HG03575 (cell line): Measurements from ENCODE around the gene MORF4L1.
"Not testable (repeated sequence)": the region's sequence is repeated elsewhere in the genome, so short reads cannot be mapped to it uniquely, and the experiment has no call there.

Experiments
- ATAC-seq: cut with Tn5 transposase; IDR thresholded peaks from one replicate; pipeline ENCODE4 v1.9.1; 2021; ENCODE audit not compliant: unreplicated experiment, insufficient number of reproducible peaks, low FRiP score; ENCODE audit errors: extremely low read depth

MORF4L1 gene

GRCh38 chr15:78893538-78893937 lies 20.8 kb downstream of the MORF4L1 start:
- no peak for ATAC-seq

DNA sequence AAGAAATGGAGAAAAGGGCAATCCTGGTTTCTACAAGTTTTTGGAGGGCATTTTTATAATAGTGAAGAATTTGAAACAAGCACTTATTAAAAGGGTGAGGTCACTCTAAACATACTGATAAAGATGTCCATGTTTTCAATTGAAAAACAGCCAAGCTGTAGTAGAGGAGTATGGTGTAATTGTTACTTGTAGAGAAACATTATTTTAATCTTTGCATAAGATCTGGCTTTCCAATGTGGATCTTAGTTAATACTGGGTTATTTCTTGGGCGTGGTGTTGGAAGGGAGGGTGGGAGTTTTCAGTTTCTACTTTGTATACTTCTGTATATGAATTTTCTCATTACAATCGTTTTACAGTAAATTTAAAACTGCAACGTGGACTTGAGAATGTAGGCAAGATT lies 22.8 kb downstream of the MORF4L1 start:
- no peak for ATAC-seq

DNA sequence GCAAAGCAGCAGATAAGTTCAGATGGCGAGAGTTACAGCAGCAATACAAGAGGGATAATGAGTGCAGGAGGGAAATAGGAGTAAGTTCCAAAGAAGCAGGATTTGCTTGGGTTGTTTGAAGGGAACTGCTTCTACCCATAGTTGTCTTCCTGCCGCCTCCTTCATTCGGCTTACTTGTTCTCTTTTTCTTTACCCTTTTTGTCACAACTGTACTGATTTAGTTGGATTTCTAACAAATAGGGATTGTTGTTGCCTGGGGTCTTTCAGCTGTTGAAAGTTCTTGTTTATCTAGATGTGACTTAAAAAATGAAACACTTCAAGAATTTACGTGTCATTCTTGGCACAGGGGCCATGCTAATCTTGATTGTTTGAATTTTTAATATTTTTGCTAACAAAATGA lies 25.9 kb downstream of the MORF4L1 start:
- ATAC-seq: no peak

- not testable (repeated sequence) for ATAC-seq
These were observed 28.3 kb downstream of the MORF4L1 start for GRCh38 chr15:78900819-78901533.

DNA sequence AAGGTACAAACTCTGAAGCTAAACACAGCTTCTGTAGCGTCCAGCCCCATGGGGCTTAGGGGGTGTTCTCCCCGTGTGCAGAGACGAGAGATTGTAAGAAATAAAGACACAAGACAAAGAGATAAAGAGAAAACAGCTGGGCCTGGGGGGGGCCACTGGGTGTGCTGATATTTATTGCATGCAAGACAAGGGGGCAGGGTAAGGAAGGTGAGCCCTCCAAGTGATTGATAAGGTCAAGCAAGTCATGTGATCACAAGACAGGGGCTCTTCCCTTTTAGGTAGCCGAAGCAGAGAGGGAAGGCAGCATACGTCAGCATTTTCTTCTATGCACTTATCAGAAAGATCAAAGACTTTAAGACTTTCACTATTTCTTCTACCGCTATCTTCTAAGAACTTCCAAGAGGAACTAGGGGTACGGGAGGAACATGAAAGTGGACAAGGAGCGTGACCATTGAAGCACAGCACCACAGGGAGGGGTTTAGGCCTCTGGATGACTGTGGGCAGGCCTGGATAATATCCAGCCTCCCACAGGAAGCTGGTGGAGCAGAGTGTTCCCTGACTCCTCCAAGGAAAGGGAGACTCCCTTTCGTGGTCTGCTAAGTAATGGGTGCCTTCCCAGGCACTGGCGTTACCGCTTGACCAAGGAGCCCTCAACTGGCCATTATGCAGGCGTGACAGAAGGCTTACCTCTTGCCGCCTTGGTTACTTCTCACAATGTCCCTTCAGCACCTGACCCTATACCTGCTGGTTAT lies 29.8 kb downstream of the MORF4L1 start:
- ATAC-seq: not testable (repeated sequence)

DNA sequence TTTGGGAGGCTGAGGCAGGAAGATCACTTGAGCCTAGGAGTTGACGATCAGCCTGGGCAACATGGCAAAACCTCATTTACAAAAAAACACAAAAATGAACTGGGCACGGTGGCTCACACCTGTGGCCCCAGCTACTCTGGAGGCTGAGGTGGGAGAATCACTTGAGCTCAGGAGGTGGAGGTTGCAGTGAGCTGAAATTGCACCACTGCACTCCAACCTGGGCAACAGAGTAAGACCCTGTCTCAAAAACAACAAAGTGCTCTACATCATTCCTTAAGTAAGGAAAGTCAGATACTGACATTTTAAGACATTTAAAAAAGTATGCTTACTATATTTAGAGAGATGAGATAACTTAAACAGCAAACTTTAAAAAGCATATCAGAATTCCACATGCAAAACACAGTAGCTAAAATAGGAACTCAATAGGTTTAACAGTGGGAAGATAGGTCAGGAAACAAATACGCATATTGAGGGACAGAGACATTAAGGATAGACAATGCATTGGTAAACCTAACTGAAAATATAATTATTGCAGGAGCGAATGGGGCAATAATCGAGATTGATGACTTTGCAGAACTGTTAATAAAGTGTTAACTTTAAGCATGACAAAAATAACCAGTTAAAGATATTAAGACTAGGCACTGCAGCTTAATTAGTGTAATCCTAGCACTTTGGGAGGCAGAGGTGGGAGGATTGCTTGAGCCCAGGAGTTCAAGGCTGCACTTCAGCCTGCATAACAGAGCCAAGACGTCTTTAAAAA lies 32.1 kb downstream of the MORF4L1 start:
- no peak for ATAC-seq

GRCh38 chr15:78906316-78906620 lies 33.6 kb downstream of the MORF4L1 start:
- ATAC-seq: no peak

- ATAC-seq: no peak
These were observed 34.9 kb downstream of the MORF4L1 start for GRCh38 chr15:78907577-78907976.

DNA sequence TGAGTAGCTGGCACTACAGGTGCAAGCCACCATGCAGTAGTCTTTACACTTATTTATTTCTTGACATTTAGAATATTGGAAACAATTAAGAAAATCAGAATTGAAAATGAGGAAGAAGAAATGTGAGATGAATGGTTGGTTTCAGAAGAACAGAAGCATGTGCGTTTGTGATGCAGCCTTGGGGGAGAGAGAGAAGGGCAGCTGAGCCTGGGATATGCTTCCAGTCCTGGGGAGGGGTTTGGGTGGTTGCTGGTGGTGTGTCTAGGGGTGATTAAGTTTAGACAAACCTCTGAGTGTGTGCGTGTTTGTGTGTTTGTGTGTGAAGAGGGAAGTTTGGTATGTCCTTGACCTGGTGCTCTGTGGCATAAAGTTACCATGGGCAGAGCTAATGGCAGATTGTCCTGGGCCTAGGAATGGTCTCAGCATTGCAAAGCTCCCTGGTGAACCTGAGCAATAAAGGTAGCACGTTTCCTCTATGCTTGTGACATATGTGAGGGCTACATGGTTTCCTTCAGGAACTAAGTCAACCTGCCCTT lies 36.5 kb downstream of the MORF4L1 start:
- no peak for ATAC-seq

DNA sequence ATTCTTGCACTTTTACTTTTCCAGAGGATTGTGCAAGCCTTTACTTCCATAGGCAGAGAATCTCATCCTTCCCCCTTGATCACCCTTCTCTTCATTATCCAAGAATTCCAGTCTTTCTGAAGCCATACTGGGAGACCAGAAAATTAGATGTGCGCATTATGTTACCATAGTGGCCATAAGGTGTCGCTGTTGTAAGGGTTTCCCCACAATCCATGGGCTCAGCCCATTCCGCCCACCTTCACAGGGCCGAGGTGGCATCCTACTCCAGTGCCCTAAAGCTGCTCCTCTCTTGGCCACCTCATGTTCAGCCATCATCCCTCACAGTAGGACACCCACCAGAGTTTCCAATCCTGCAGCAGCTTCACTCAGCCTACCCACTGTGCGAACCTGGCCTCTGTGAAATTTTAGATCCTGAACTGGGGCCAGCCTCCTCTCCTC lies 37.1 kb downstream of the MORF4L1 start:
- ATAC-seq: no peak

DNA sequence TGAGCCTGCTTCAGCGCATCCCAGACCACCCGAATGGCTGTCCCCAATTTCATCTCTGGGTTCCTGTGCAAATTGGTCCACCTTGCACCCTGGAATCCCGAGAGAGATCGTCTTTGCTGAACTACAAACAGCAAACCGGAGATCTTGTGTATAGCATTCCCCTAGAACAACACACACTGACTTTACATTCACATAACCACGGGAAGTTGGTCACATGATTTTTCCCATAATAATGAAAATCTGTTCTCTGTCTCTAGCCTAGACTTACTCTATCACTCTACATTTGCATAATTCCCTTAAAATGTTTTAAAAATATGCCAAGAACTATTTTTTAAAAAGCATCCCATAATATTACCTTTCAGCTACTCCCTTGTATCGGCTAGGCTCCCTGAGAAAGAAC lies 37.6 kb downstream of the MORF4L1 start:
- ATAC-seq: no peak

- no peak for ATAC-seq
These were observed 39.6 kb downstream of the MORF4L1 start for GRCh38 chr15:78912316-78912715.

GRCh38 chr15:78913012-78913411 lies 40.3 kb downstream of the MORF4L1 start:
- no peak for ATAC-seq

DNA sequence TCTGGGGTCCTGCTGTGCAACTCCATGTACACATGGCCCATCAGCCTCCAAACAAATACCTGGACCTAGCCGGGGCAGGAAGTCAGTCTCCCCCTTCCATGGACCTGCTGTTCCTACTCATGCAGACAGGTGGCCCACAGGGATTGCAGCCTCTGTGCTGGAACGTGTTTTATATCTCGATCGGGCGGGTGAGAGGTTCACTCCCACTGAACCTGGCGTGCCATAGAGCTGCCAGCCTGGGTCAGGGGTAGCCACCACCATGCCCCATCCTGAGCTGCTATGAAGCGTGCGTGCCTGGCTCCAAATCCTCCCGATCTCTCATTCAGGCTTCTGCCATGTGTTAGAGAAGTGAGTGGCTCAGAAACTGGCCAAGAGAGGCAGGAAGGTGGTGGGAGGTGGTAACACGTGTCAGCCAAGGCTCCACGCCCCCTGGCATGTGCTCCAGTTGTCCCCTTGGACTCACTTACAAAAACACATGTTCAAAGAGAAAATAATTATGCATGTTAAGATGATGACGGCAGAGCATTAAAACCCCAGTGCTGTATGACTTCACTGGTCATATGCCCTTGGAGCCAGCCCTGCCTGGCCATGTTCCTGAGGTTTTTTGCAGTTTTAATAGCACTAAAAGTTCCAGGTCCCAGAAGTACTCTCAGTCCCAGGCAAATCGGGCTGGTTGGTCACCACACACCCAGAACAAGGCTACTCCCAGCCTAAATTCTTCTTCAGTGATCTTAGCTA lies 41.5 kb downstream of the MORF4L1 start:
- ATAC-seq: no peak

GRCh38 chr15:78915341-78916087 lies 42.8 kb downstream of the MORF4L1 start:
- no peak for ATAC-seq

DNA sequence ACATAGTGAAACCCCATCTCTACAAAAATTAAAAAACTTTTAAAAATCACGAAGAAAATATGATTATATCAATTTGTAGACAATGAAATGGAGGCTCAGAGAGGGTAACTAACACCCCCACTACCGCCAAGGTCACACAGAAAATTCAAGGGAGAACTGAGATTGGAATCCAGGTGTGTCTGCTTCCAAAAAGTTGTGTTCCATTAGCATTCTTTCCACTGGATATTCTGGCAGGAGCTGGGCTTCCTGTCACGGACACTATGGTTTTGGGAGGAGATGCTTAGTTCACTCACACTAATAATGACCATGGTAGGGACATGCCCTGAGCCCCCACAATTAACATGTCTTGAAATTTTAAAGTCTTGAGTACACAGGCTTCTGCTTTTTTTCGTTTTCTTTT lies 43.4 kb downstream of the MORF4L1 start:
- ATAC-seq: no peak

DNA sequence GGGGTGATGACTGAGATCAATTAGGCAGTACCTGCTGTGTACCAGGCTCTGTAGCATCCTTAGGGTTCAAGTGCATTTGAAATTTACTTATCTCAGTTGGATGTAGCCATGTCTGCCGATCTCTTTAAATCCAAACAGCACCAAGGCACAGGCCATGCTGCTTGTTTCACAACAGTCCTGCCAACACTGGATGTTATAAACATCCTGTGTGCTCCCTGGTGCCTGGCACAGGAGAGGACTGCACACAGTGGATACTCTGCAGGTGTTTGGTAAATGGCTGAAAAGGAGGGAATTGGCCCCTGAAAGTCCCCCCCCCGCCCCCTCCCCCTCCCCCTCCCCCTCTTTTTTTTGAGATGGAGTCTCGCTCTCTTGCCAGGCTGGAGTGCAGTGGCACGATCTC lies 45.2 kb downstream of the MORF4L1 start:
- ATAC-seq: no peak

GRCh38 chr15:78921517-78921916 lies 48.8 kb downstream of the MORF4L1 start:
- ATAC-seq: no peak
